H1 (cell line): ENCODE results near the gene ANKRD27. TPM values are rescaled to one million over a fixed set of nuclear protein-coding genes. Genes with fewer than 3 reads are reported as not detected.
A peak's percentile ranks its signal among the peaks of the same experiment; 100 is the strongest.

ENCODE experiments used
- CTCF ChIA-PET: fragments of 300-600 bp; sonication (Branson Sonifier 250); formaldehyde crosslinking; loops from one replicate; lab custom pipeline; 2021; ENCODE audit not compliant: partially characterized antibody; lab: Charles Lee
- POLR2A ChIA-PET: fragments of 300-600 bp; sonication (Branson Sonifier 250); formaldehyde crosslinking; loops from one replicate; lab custom pipeline; 2021; ENCODE audit warnings: inconsistent platforms; ENCODE audit not compliant: partially characterized antibody; lab: Charles Lee
- DNase-seq, 2 experiments: peaks; one replicate each; pipeline versions ENCODE4 v3.0.0 to v3.0.0-alpha.2; 2010 to 2022; ENCODE audit warnings: low spot score in 2 of 2, low read depth in 1 of 2, mixed read lengths in 1 of 2
- FAIRE-seq: peaks from 2 replicates; lab custom pipeline; 2011; peaks lifted over from hg19 to GRCh38; lab: Jason Lieb, UNC
- H2AFZ ChIP-seq: 2 replicates; pipeline ENCODE4 v1.8.1; 2012; ENCODE audit warnings: low read length, inconsistent platforms
- H2AK5ac ChIP-seq: 2 replicates; pipeline ENCODE4 v1.6.1; 2013; ENCODE audit warnings: low read depth, low read length
- H2BK120ac ChIP-seq: replicated peaks from 2 replicates; pipeline ENCODE3; 2013; ENCODE audit warnings: low read depth, low read length, inconsistent platforms
- H2BK12ac ChIP-seq: 2 replicates; pipeline ENCODE4 v1.6.1; 2013; ENCODE audit warnings: low read depth, low read length
- H2BK15ac ChIP-seq: 2 replicates; pipeline ENCODE4 v1.6.1; 2013; ENCODE audit warnings: low read length
- H2BK20ac ChIP-seq: 2 replicates; pipeline ENCODE4 v1.6.1; 2013; ENCODE audit warnings: low read length
- H2BK5ac ChIP-seq: 2 replicates; pipeline ENCODE4 v1.6.1; 2013; ENCODE audit warnings: low read depth, low read length
- H3K14ac ChIP-seq: 2 replicates; pipeline ENCODE4 v1.6.1; 2013; ENCODE audit warnings: inconsistent platforms; ENCODE audit not compliant: insufficient read length
- H3K18ac ChIP-seq: 2 replicates; pipeline ENCODE4 v1.6.1; 2013; ENCODE audit warnings: low read length; ENCODE audit errors: extremely low read depth
- H3K23ac ChIP-seq: 2 replicates; pipeline ENCODE4 v1.6.1; 2013; ENCODE audit warnings: inconsistent platforms; ENCODE audit not compliant: insufficient read length
- H3K23me2 ChIP-seq: 2 replicates; pipeline ENCODE4 v1.6.1; 2013; ENCODE audit warnings: low read depth, low read length
- H3K27ac ChIP-seq: 2 replicates; pipeline ENCODE4 v1.6.1; 2011; ENCODE audit warnings: low read depth, low read length, inconsistent platforms
- H3K27me3 ChIP-seq, 4 experiments: replicated peaks in 1 of 4; 1 replicate in 1 of 4; 2 replicates in 3 of 4; pipeline versions ENCODE4 v1.6.1 to v1.8.1; 2011 to 2013; ENCODE audit warnings: low read length in 3 of 4, mild to moderate bottlenecking in 3 of 4, inconsistent platforms in 2 of 4, mixed read lengths in 2 of 4, moderate library complexity in 1 of 4; ENCODE audit not compliant: control insufficient read depth in 3 of 4, insufficient read depth in 3 of 4; ENCODE audit errors: extremely low read depth in 1 of 4
- H3K36me3 ChIP-seq, 4 experiments: 2 replicates each; pipeline versions ENCODE4 v1.6.1 to v1.8.1; 2011 to 2013; ENCODE audit warnings: mild to moderate bottlenecking in 4 of 4, low read length in 3 of 4, moderate library complexity in 2 of 4, control low read depth in 1 of 4, inconsistent platforms in 1 of 4; ENCODE audit not compliant: insufficient read depth in 4 of 4, control insufficient read depth in 2 of 4
- H3K4ac ChIP-seq: replicated peaks from 2 replicates; pipeline ENCODE3; 2013; ENCODE audit warnings: low read length, low read depth, mixed read lengths, inconsistent platforms; ENCODE audit not compliant: insufficient read length
- H3K4me1 ChIP-seq, 4 experiments: replicated peaks in 1 of 4; 1 replicate in 1 of 4; 2 replicates in 3 of 4; pipeline versions ENCODE4 v1.6.1 to v1.8.1; 2011 to 2013; ENCODE audit warnings: low read length in 3 of 4, inconsistent platforms in 2 of 4, mixed read lengths in 1 of 4; ENCODE audit not compliant: insufficient read depth in 4 of 4, control insufficient read depth in 3 of 4
- H3K4me2 ChIP-seq, 2 experiments: 2 replicates each; pipeline versions ENCODE4 v1.6.1 to v1.8.1; 2011 to 2013; ENCODE audit warnings: low read depth in 2 of 2, low read length in 2 of 2, control low read depth in 1 of 2, inconsistent platforms in 1 of 2, mild to moderate bottlenecking in 1 of 2; ENCODE audit not compliant: insufficient read depth in 1 of 2
- H3K4me3 ChIP-seq, 4 experiments: fragments of 200-600, 300-600 bp in 1 of 4; sonication (generic), shearing (Covaris generic), sonication (Bioruptor Twin) in 1 of 4; 2 replicates each; pipeline versions ENCODE4 v1.5.1 to v1.8.1; 2011 to 2016; ENCODE audit warnings: low read length in 4 of 4, low read depth in 3 of 4, control low read depth in 2 of 4, inconsistent platforms in 2 of 4, mild to moderate bottlenecking in 2 of 4, mixed read lengths in 1 of 4, moderate library complexity in 1 of 4; ENCODE audit not compliant: insufficient read depth in 2 of 4; ENCODE audit errors: extremely low read depth in 1 of 4
- H3K56ac ChIP-seq: replicated peaks from 2 replicates; pipeline ENCODE3; 2013; ENCODE audit warnings: low read depth, mild to moderate bottlenecking, mixed read lengths, low read length, inconsistent platforms; ENCODE audit not compliant: insufficient read length
- H3K79me1 ChIP-seq: 2 replicates; pipeline ENCODE4 v1.6.1; 2013; ENCODE audit warnings: low read depth, low read length, control low read depth
- H3K79me2 ChIP-seq, 2 experiments: 2 replicates each; pipeline versions ENCODE4 v1.6.1 to v1.8.1; 2012 to 2013; ENCODE audit warnings: low read length in 2 of 2, mild to moderate bottlenecking in 2 of 2, inconsistent platforms in 1 of 2; ENCODE audit not compliant: insufficient read depth in 2 of 2, control insufficient read depth in 1 of 2
- H3K9ac ChIP-seq, 4 experiments: replicated peaks in 1 of 4; 1 replicate in 1 of 4; 2 replicates in 3 of 4; pipeline versions ENCODE4 v1.6.1 to v1.8.1; 2011 to 2013; ENCODE audit warnings: low read depth in 3 of 4, low read length in 3 of 4, control low read depth in 2 of 4, mild to moderate bottlenecking in 2 of 4, moderate library complexity in 2 of 4, inconsistent platforms in 1 of 4; ENCODE audit errors: extremely low read depth in 1 of 4
- H3K9me3 ChIP-seq, 2 experiments: 2 replicates each; pipeline versions ENCODE4 v1.6.1 to v1.8.1; 2012 to 2013; ENCODE audit warnings: mild to moderate bottlenecking in 2 of 2, moderate library complexity in 2 of 2, control low read depth in 1 of 2, inconsistent platforms in 1 of 2, low read depth in 1 of 2, low read length in 1 of 2, mixed read lengths in 1 of 2; ENCODE audit not compliant: insufficient read depth in 2 of 2
- H4K20me1 ChIP-seq, 2 experiments: replicated peaks in 1 of 2; 2 replicates each; pipeline versions ENCODE3 to v1.8.1; 2011 to 2013; ENCODE audit warnings: inconsistent platforms in 2 of 2, low read length in 2 of 2, mild to moderate bottlenecking in 1 of 2; ENCODE audit not compliant: insufficient read depth in 2 of 2, control insufficient read depth in 1 of 2
- H4K5ac ChIP-seq: 2 replicates; pipeline ENCODE4 v1.6.1; 2013; ENCODE audit warnings: low read length, low read depth, mixed read lengths, inconsistent platforms; ENCODE audit not compliant: insufficient read length
- H4K8ac ChIP-seq: 2 replicates; pipeline ENCODE4 v1.8.0; 2013; ENCODE audit warnings: mild to moderate bottlenecking, moderate library complexity, low read length, inconsistent platforms; ENCODE audit not compliant: insufficient read depth; ENCODE audit errors: extremely low read depth
- H4K91ac ChIP-seq: replicated peaks from 2 replicates; pipeline ENCODE3; 2013; ENCODE audit warnings: low read length, mixed read lengths, inconsistent platforms; ENCODE audit not compliant: insufficient read length
- BCL11A ChIP-seq, 2 experiments: IDR thresholded peaks; one replicate each; pipeline ENCODE4 v1.6.1; 2011; ENCODE audit warnings: low read depth in 2 of 2, low read length in 2 of 2, mild to moderate bottlenecking in 2 of 2
- CBX8 ChIP-seq: fragments of 300-800, 300-1000 bp; sonication (generic); IDR thresholded peaks from 2 replicates; pipeline ENCODE4 v1.7.1; 2016; ENCODE audit warnings: low read depth, low read length, borderline replicate concordance
- EGR1 ChIP-seq: IDR thresholded peaks from 2 replicates; pipeline ENCODE4 v1.6.1; 2011; ENCODE audit warnings: low read depth, low read length, borderline replicate concordance
- FOSL1 ChIP-seq: IDR thresholded peaks from 2 replicates; pipeline ENCODE4 v1.6.1; 2011; ENCODE audit warnings: mild to moderate bottlenecking, low read depth, low read length, moderate library complexity; ENCODE audit not compliant: insufficient read depth
- RXRA ChIP-seq: IDR thresholded peaks from 2 replicates; pipeline ENCODE4 v1.6.1; 2011; ENCODE audit warnings: low read depth, mild to moderate bottlenecking, low read length, moderate library complexity; ENCODE audit not compliant: insufficient read depth
- SP1 ChIP-seq: IDR thresholded peaks from 2 replicates; pipeline ENCODE4 v1.6.1; 2011; ENCODE audit warnings: low read depth, low read length
- WGBS, 2 experiments: shearing (Covaris generic) in 1 of 2; methylation state at CpG; one replicate each; pipeline versions ENCODE4 v1.1.6 to v1.1.7; 2013 to 2015; ENCODE audit warnings: low lambda C conversion rate in 2 of 2, mixed read lengths in 2 of 2, inconsistent platforms in 1 of 2, low coverage in 1 of 2, missing lambda C conversion rate in 1 of 2; ENCODE audit not compliant: insufficient replicate concordance in 2 of 2, insufficient coverage in 1 of 2, insufficient read length in 1 of 2; ENCODE audit errors: extremely low coverage in 1 of 2, missing lambda C conversion rate in 1 of 2; 5-methylcytosine and 5-hydroxymethylcytosine counted together
- polyA plus RNA-seq, 7 experiments: library from polyadenylated mRNA; depleted of rRNA in 3 of 7; stranded (reverse) in 5 of 7; unstranded in 2 of 7; fragments of >200 nt in 5 of 7; fragments of 200-250 nt in 2 of 7; gene quantifications; 1 replicate in 5 of 7; 2 replicates in 1 of 7; 4 replicates in 1 of 7; pipeline versions ENCODE4 v1.2.1 to v1.2.3, GENCODE V29; 2011 to 2013; ENCODE audit warnings: missing spikeins in 2 of 7, mixed read lengths in 2 of 7
- total RNA-seq: library from RNA; stranded (reverse); fragmentation: NEBNext Ultra II Directional; extraction: Animal tissue kit (Norgen Biotek cat#: 25700); gene quantifications from 2 replicates; pipeline ENCODE4 v1.2.1, GENCODE V29; 2021
- TF ChIP-seq, protein P1 (sequence below): IDR thresholded peaks from 2 replicates; pipeline ENCODE4 v1.6.1; 2012; ENCODE audit warnings: inconsistent platforms
- TF ChIP-seq, protein P2 (sequence below), 3 experiments: IDR thresholded peaks; 1 replicate in 2 of 3; 2 replicates in 1 of 3; pipeline versions ENCODE4 v1.5.1 to v1.6.1; 2011; ENCODE audit warnings: low read length in 3 of 3, mild to moderate bottlenecking in 3 of 3, inconsistent platforms in 2 of 3, low read depth in 1 of 3, moderate library complexity in 1 of 3; ENCODE audit not compliant: insufficient read depth in 1 of 3; ENCODE audit errors: control extremely low read depth in 1 of 3

ANKRD27 gene
- total and polyA plus RNA-seq, 2 of the 8 experiments (the other 6 are each of a cell fraction or from before 2014, with no cell fraction given), result 27.9 to 55.7 TPM

GRCh38 chr19:32691952-32692726, 17.2 kb upstream of the ANKRD27 start:
- DNase-seq (peak in 1 of 2 experiments; percentile 72), FAIRE-seq (no peak)
- Histone ChIP-seq H3K23me2 (peaks cover 2% of the 10 kb centered on the region; the same call in 1 of the 2 replicates), H4K8ac (peak overlapping the region; percentile 91), H3K27me3 (peaks cover 0 to 21% (median 10%) of the 10 kb centered on the region in 4 experiments; a peak in 6 of 7 replicates), H2BK20ac (no peak overlapping the region), H4K91ac (peak overlapping the region; percentile 97), H3K27ac (no peak overlapping the region), H3K9me3 (no peaks in the 10 kb centered on the region), H4K5ac (no peak overlapping the region), H3K9ac (peak overlapping the region in 3 of 4 experiments; percentile 51 to 67 (median 53); a peak in 5 of 7 replicates), H3K79me2 (no peaks in the 10 kb centered on the region), H3K4me1 (no peaks in the 10 kb centered on the region; a peak in 1 of 7 replicates), H3K36me3 (no peaks in the 10 kb centered on the region), H3K18ac (no peak overlapping the region; the same call in none of the 2 replicates), H3K14ac (no peak overlapping the region), H3K4ac (no peak overlapping the region), H2BK12ac (0 out of 2 replicates have a peak overlapping the region, but pooled peaks have one; percentile 63), H3K56ac (no peak overlapping the region), H3K23ac (no peak overlapping the region), H3K4me3 (peak overlapping the region; percentile 32 to 64 (median 35)), H3K79me1 (no peaks in the 10 kb centered on the region; the same call in 1 of the 2 replicates), H2AK5ac (no peak overlapping the region), H2BK15ac (no peak overlapping the region), H3K4me2 (peak overlapping the region; percentile 48 to 88), H2BK120ac (no peak overlapping the region), H2BK5ac (no peak overlapping the region), H2AFZ (peak overlapping the region; percentile 54; the same call in 1 of the 2 replicates), H4K20me1 (peaks cover 0 to 1% of the 10 kb centered on the region in 2 experiments)
- WGBS, 2 experiments, result 19% methylated on average over 83 of the region's 93 CpGs; no CpG with 5 or more reads in 1 of the 2 experiments
- POLR2A ChIA-PET, result interaction anchor here (0.5 to 1.1 kb wide), 3 partner anchors 9 to 41 kb away, joined by 3 to 12 read pairs (median 4); no protein-coding TSS in a partner anchor
- CTCF ChIA-PET, result interaction anchor here (1.0 kb wide), 1 partner anchor 12 kb away, joined by 5 read pairs; no protein-coding TSS in a partner anchor
- TF ChIP-seq EGR1 (no peak), BCL11A (IDR thresholded peaks at IDR 0.05; ENCODE audit: low read depth in 2 of 2, low read length in 2 of 2) (no peak), RXRA (no peak), SP1 (no peak), FOSL1 (no peak), CBX8 (no peak)
- TF ChIP-seq, protein P1, sequence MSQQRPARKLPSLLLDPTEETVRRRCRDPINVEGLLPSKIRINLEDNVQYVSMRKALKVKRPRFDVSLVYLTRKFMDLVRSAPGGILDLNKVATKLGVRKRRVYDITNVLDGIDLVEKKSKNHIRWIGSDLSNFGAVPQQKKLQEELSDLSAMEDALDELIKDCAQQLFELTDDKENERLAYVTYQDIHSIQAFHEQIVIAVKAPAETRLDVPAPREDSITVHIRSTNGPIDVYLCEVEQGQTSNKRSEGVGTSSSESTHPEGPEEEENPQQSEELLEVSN, result peak; percentile 80
- TF ChIP-seq, protein P2, sequence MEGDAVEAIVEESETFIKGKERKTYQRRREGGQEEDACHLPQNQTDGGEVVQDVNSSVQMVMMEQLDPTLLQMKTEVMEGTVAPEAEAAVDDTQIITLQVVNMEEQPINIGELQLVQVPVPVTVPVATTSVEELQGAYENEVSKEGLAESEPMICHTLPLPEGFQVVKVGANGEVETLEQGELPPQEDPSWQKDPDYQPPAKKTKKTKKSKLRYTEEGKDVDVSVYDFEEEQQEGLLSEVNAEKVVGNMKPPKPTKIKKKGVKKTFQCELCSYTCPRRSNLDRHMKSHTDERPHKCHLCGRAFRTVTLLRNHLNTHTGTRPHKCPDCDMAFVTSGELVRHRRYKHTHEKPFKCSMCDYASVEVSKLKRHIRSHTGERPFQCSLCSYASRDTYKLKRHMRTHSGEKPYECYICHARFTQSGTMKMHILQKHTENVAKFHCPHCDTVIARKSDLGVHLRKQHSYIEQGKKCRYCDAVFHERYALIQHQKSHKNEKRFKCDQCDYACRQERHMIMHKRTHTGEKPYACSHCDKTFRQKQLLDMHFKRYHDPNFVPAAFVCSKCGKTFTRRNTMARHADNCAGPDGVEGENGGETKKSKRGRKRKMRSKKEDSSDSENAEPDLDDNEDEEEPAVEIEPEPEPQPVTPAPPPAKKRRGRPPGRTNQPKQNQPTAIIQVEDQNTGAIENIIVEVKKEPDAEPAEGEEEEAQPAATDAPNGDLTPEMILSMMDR (IDR thresholded peaks at IDR 0.05; ENCODE audit: control extremely low read depth in 1 of 3, insufficient read depth in 1 of 3, low read depth in 1 of 3, low read length in 3 of 3), result no peak
